GM12878 (cell line): Measurements from ENCODE around the gene GNAZ. TPM values are rescaled to one million over a fixed set of nuclear protein-coding genes. Genes with fewer than 3 reads are reported as not detected.

Source experiments
- CTCF ChIP-seq, 3 experiments: IDR thresholded peaks in 2 of 3; conservative IDR thresholded peaks in 1 of 3; 2 replicates each; pipeline ENCODE4 v1.5.1; 2011; ENCODE audit warnings: low read depth in 3 of 3, low read length in 3 of 3, mild to moderate bottlenecking in 3 of 3, control low read depth in 2 of 3, moderate library complexity in 2 of 3, inconsistent platforms in 1 of 3, mixed read lengths in 1 of 3; ENCODE audit not compliant: control insufficient read depth in 2 of 3, insufficient read depth in 1 of 3; ENCODE audit errors: extremely low read depth in 1 of 3
- SKIL ChIP-seq: fragments of 450-650 bp; IDR thresholded peaks from 2 replicates; pipeline ENCODE4 v1.6.1; 2017; ENCODE audit warnings: mild to moderate bottlenecking, low read depth, inconsistent platforms; ENCODE audit not compliant: poor library complexity, severe bottlenecking
- TAF1 ChIP-seq: IDR thresholded peaks from 2 replicates; pipeline ENCODE4 v1.6.1; 2011; ENCODE audit warnings: mild to moderate bottlenecking, low read depth, low read length, borderline replicate concordance
- ZNF384 ChIP-seq: IDR thresholded peaks from 2 replicates; pipeline ENCODE4 v1.6.1; 2012; ENCODE audit warnings: low read depth, mild to moderate bottlenecking, low read length, improper control_type of control experiment, borderline replicate concordance
- polyA plus RNA-seq, 11 experiments: library from polyadenylated mRNA; depleted of rRNA in 4 of 11; unstranded in 6 of 11; stranded (reverse) in 5 of 11; fragments of >200 nt; fragmentation: Nextera tagmentation in 4 of 11; fragmentation: Illumina TruSeq in 1 of 11; extraction: Ambion mirVana in 4 of 11; extraction: Trizol in 1 of 11; gene quantifications; 1 replicate in 1 of 11; 2 replicates in 10 of 11; pipeline versions ENCODE4 v1.2.1 to v1.2.3, GENCODE V29; 2011 to 2016; ENCODE audit warnings: inconsistent platforms in 2 of 11, missing spikeins in 2 of 11, low read depth in 1 of 11
- total RNA-seq, 4 experiments: library from RNA; depleted of rRNA in 3 of 4; stranded (reverse); fragments of >200 nt in 3 of 4; fragmentation: Illumina TruSeq in 1 of 4; extraction: Trizol in 1 of 4; gene quantifications; 2 replicates each; pipeline versions ENCODE4 v1.2.1 to v1.2.3, GENCODE V29; 2013 to 2021
- TF ChIP-seq, protein P1 (sequence below): fragments of 450-650 bp; formaldehyde crosslinking; IDR thresholded peaks from 2 replicates; pipeline ENCODE4 v1.4.0; 2022; ENCODE audit warnings: mild to moderate bottlenecking, moderate library complexity

The GNAZ gene
- total and polyA plus RNA-seq, 10 of the 15 experiments (the other 5 are each of a cell fraction or from before 2014, with no cell fraction given) = 0.09 to 1.0 (median 0.44) TPM; not detected in 1

GRCh38 chr22:23146478-23147205, 76.3 kb downstream of the GNAZ start (continued):
- TF ChIP-seq CTCF (IDR thresholded peaks at IDR 0.05 in 2 of 3, conservative IDR thresholded peaks at IDR 0.05 in 1 of 3; ENCODE audit: control insufficient read depth in 2 of 3, extremely low read depth in 1 of 3, insufficient read depth in 1 of 3, low read depth in 3 of 3, low read length in 3 of 3) = no peak
- no peak for TF ChIP-seq ZNF384
- no peak for TF ChIP-seq TAF1
- TF ChIP-seq, protein P1, sequence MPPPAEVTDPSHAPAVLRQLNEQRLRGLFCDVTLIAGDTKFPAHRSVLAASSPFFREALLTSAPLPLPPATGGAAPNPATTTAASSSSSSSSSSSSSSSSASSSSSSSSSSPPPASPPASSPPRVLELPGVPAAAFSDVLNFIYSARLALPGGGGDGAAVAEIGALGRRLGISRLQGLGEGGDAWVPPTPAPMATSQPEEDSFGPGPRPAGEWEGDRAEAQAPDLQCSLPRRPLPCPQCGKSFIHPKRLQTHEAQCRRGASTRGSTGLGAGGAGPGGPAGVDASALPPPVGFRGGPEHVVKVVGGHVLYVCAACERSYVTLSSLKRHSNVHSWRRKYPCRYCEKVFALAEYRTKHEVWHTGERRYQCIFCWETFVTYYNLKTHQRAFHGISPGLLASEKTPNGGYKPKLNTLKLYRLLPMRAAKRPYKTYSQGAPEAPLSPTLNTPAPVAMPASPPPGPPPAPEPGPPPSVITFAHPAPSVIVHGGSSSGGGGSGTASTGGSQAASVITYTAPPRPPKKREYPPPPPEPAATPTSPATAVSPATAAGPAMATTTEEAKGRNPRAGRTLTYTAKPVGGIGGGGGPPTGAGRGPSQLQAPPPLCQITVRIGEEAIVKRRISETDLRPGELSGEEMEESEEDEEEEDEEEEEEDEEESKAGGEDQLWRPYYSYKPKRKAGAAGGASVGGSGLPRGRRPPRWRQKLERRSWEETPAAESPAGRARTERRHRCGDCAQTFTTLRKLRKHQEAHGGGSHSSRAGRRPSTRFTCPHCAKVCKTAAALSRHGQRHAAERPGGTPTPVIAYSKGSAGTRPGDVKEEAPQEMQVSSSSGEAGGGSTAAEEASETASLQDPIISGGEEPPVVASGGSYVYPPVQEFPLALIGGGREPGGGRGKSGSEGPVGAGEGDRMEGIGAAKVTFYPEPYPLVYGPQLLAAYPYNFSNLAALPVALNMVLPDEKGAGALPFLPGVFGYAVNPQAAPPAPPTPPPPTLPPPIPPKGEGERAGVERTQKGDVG = no peak
- TF ChIP-seq SKIL = no peak
